HepG2 (cell line): ENCODE data around the gene RPS6KA2. TPM values are rescaled to one million over a fixed set of nuclear protein-coding genes. Genes with fewer than 3 reads are reported as not detected.

Experiments
- ATAC-seq: fragments of 200-7000 bp; cut with Tn5 transposase; 3 replicates; pipeline ENCODE4 v1.9.1; 2020; ENCODE audit warnings: mild to moderate bottlenecking, moderate library complexity
- BruUV-seq: library from RNA; stranded (reverse); fragments of 400-500 nt; replicated peaks from 2 replicates; lab custom pipeline; 2021; lab: Mats Ljungman, UMichigan
- CTCF ChIA-PET: fragments of 300-600 bp; formaldehyde crosslinking; extraction: SDS; loops from one replicate; lab custom pipeline; 2021; ENCODE audit warnings: low total read pairs, inconsistent platforms, low intra/inter-chr PET ratio; lab: Yijun Ruan, JAX
- POLR2A ChIA-PET: fragments of 350-600 bp; sonication (Branson Sonifier 250); formaldehyde crosslinking; loops from one replicate; lab custom pipeline; 2020; ENCODE audit warnings: antibody characterized with exemption, inconsistent platforms; lab: Yijun Ruan, JAX
- DNase-seq: peaks from one replicate; pipeline ENCODE4 v3.0.0-alpha.2; 2015; ENCODE audit warnings: low spot score
- FAIRE-seq: peaks from 3 replicates; lab custom pipeline; 2011; peaks lifted over from hg19 to GRCh38; lab: Jason Lieb, UNC
- H2AFZ ChIP-seq: one replicate; pipeline ENCODE4 v1.6.1; 2011; ENCODE audit warnings: low read length, inconsistent platforms
- H3K27ac ChIP-seq: fragments of 300-600 bp; 3 replicates; pipeline ENCODE4 v1.8.0; 2011; ENCODE audit warnings: mixed run types, mild to moderate bottlenecking, mixed read lengths, low read length, inconsistent platforms; ENCODE audit not compliant: insufficient read depth; ENCODE audit errors: extremely low read length
- H3K27me3 ChIP-seq, 2 experiments: fragments of 200-600 bp in 1 of 2; 2 replicates in 1 of 2; 3 replicates in 1 of 2; pipeline versions ENCODE4 v1.6.0 to v1.8.0; 2011; ENCODE audit warnings: low read length in 2 of 2, mild to moderate bottlenecking in 2 of 2, moderate library complexity in 2 of 2, inconsistent platforms in 1 of 2; ENCODE audit not compliant: insufficient read depth in 2 of 2, control insufficient read depth in 1 of 2
- H3K36me3 ChIP-seq, 2 experiments: fragments of 200-600 bp in 1 of 2; replicated peaks in 1 of 2; 2 replicates in 1 of 2; 3 replicates in 1 of 2; pipeline versions ENCODE4 v1.5.1 to v1.8.0; 2011; ENCODE audit warnings: low read length in 2 of 2, inconsistent platforms in 1 of 2; ENCODE audit not compliant: insufficient read depth in 2 of 2, control insufficient read depth in 1 of 2
- H3K4me1 ChIP-seq: 2 replicates; pipeline ENCODE4 v1.5.1; 2012; ENCODE audit warnings: low read length, inconsistent platforms; ENCODE audit not compliant: insufficient read depth
- H3K4me2 ChIP-seq: 2 replicates; pipeline ENCODE4 v1.6.0; 2011; ENCODE audit warnings: low read depth, low read length, inconsistent platforms
- H3K4me3 ChIP-seq, 3 experiments: fragments of 200-600 bp in 1 of 3; sonication (generic), shearing (Covaris generic) in 1 of 3; replicated peaks in 1 of 3; 2 replicates each; pipeline ENCODE4 v1.5.1; 2011 to 2016; ENCODE audit warnings: low read length in 3 of 3, inconsistent platforms in 2 of 3, low read depth in 2 of 3, mild to moderate bottlenecking in 2 of 3, control low read depth in 1 of 3, mixed read lengths in 1 of 3; ENCODE audit not compliant: insufficient read depth in 1 of 3
- H3K79me2 ChIP-seq: one replicate; pipeline ENCODE4 v1.6.1; 2011; ENCODE audit warnings: low read length, inconsistent platforms; ENCODE audit not compliant: insufficient read depth
- H3K9ac ChIP-seq: 2 replicates; pipeline ENCODE4 v1.6.0; 2011; ENCODE audit warnings: mild to moderate bottlenecking, low read depth, low read length, inconsistent platforms; ENCODE audit not compliant: insufficient read depth
- H3K9me3 ChIP-seq: 2 replicates; pipeline ENCODE4 v1.5.1; 2012; ENCODE audit warnings: mild to moderate bottlenecking, low read length
- H4K20me1 ChIP-seq: 2 replicates; pipeline ENCODE4 v1.6.0; 2011; ENCODE audit warnings: inconsistent platforms, mild to moderate bottlenecking, low read length, moderate library complexity; ENCODE audit not compliant: insufficient read depth
- E2F5 ChIP-seq: sonication (generic); formaldehyde crosslinking; conservative IDR thresholded peaks from 2 replicates; pipeline ENCODE4 v1.4.0; 2020; ENCODE audit warnings: missing genetic modification reagents
- PITX1 ChIP-seq: sonication (generic); formaldehyde crosslinking; IDR thresholded peaks from 2 replicates; pipeline ENCODE4 v1.5.1; 2020; ENCODE audit warnings: mild to moderate bottlenecking, missing genetic modification reagents
- ZNF143 ChIP-seq: sonication (generic); formaldehyde crosslinking; IDR thresholded peaks from 2 replicates; pipeline ENCODE4 v1.4.0; 2020; ENCODE audit warnings: missing genetic modification reagents
- ZNF18 ChIP-seq: sonication (generic); formaldehyde crosslinking; IDR thresholded peaks from 2 replicates; pipeline ENCODE4 v1.8.0; 2022; ENCODE audit warnings: mild to moderate bottlenecking, missing genetic modification reagents; ENCODE audit not compliant: insufficient replicate concordance
- ZNF318 ChIP-seq: sonication (generic); formaldehyde crosslinking; IDR thresholded peaks from 2 replicates; pipeline ENCODE4 v1.4.0; 2020; ENCODE audit warnings: mild to moderate bottlenecking, missing genetic modification reagents
- ZNF329 ChIP-seq: sonication (generic); formaldehyde crosslinking; IDR thresholded peaks from 2 replicates; pipeline ENCODE4 v1.9.0; 2021; ENCODE audit warnings: low read depth, mild to moderate bottlenecking, missing genetic modification reagents
- ZNF557 ChIP-seq: sonication (generic); formaldehyde crosslinking; IDR thresholded peaks from 2 replicates; pipeline ENCODE4 v1.4.0; 2020; ENCODE audit warnings: missing genetic modification reagents
- ZNF607 ChIP-seq: sonication (generic); formaldehyde crosslinking; IDR thresholded peaks from 2 replicates; pipeline ENCODE4 v1.5.1; 2020; ENCODE audit warnings: missing genetic modification reagents, mild to moderate bottlenecking, borderline replicate concordance
- ZNF614 ChIP-seq: IDR thresholded peaks from 2 replicates; pipeline ENCODE4 v1.6.1; 2018; ENCODE audit warnings: missing biosample characterization, missing genetic modification reagents, inconsistent platforms, borderline replicate concordance
- ZNF678 ChIP-seq: sonication (generic); formaldehyde crosslinking; IDR thresholded peaks from 2 replicates; pipeline ENCODE4 v1.4.0; 2020; ENCODE audit warnings: mild to moderate bottlenecking, missing genetic modification reagents
- WGBS: methylation state at CpG from one replicate; pipeline ENCODE4 v1.1.6; 2017; ENCODE audit warnings: low lambda C conversion rate; 5-methylcytosine and 5-hydroxymethylcytosine counted together
- in situ Hi-C: cut with HindIII; loops from 2 replicates; pipeline ENCODE4 v1.10.0; 2017; ENCODE audit warnings: low pct_unique_long_range_greater_than_20kb; ENCODE audit not compliant: extremely low pct_ligation_motif_present
- intact Hi-C: fragments of 100-400 bp; cut with micrococcal nuclease; formaldehyde crosslinking; loops from one replicate; pipeline ENCODE4 v1.10.0; 2022; ENCODE audit not compliant: unreplicated experiment
- polyA plus RNA-seq, 8 experiments: library from polyadenylated mRNA; depleted of rRNA in 3 of 8; stranded (reverse) in 7 of 8; unstranded in 1 of 8; fragments of >200 nt; fragmentation: Illumina TruSeq in 4 of 8; extraction: Trizol in 4 of 8; gene quantifications; 2 replicates each; pipeline versions ENCODE4 v1.2.1 to v1.2.3, GENCODE V29; 2011 to 2016; ENCODE audit warnings: low read depth in 4 of 8, missing spikeins in 1 of 8, mixed read lengths in 1 of 8; ENCODE audit not compliant: insufficient read depth in 1 of 8
- total RNA-seq, 5 experiments: library from RNA; depleted of rRNA; stranded (reverse); fragments of >200 nt; fragmentation: Illumina TruSeq; extraction: Trizol; gene quantifications; 2 replicates each; pipeline ENCODE4 v1.2.3, GENCODE V29; 2016; ENCODE audit warnings: low read depth in 1 of 5

RPS6KA2 gene
- total and polyA plus RNA-seq, 2 of the 13 experiments (the other 11 are each of a cell fraction or from before 2014, with no cell fraction given), result 0.22 to 0.38 TPM

GRCh38 chr6:166488701-166489100 is 138.3 kb downstream of the RPS6KA2 start:
- intact Hi-C loops (no loop called here), in situ Hi-C loops (no loop called here)
- ChIA-PET POLR2A (no interaction called here), CTCF (no interaction called here)
- H3K36me3 ChIP-seq, result no peaks in the 10 kb centered on the region
- DNase-seq (no peak), FAIRE-seq (no peak), ATAC-seq (no peak)
- peaks cover 9 to 87% of the 10 kb centered on the region in 2 experiments for H3K27me3 ChIP-seq
- no peak overlapping the region for H3K9ac ChIP-seq
- H3K79me2 ChIP-seq, result no peaks in the 10 kb centered on the region
- no peak overlapping the region for H3K4me2 ChIP-seq
- H2AFZ ChIP-seq, result no peak overlapping the region
- BruUV-seq, result no TSS peak
- H3K9me3 ChIP-seq, result no peaks in the 10 kb centered on the region
- H3K4me1 ChIP-seq, result no peaks in the 10 kb centered on the region
- H4K20me1 ChIP-seq, result no peaks in the 10 kb centered on the region
- WGBS, result 49% methylated on average over 11 of the region's 13 CpGs
- TF ChIP-seq ZNF557 (CRISPR knock-in tag) (no peak), ZNF18 (CRISPR knock-in tag) (no peak), PITX1 (CRISPR knock-in tag) (no peak), ZNF318 (no peak), ZNF614 (no peak), E2F5 (CRISPR knock-in tag) (no peak), ZNF143 (CRISPR knock-in tag) (no peak), ZNF329 (CRISPR knock-in tag) (no peak), ZNF678 (CRISPR knock-in tag) (no peak), ZNF607 (CRISPR knock-in tag) (no peak)
- no peak overlapping the region for H3K4me3 ChIP-seq
- no peak overlapping the region for H3K27ac ChIP-seq
